Progenitor cell of endocrine pancreas (in vitro differentiated cells): Measurements from ENCODE around the gene PGR. TPM values are rescaled to one million over a fixed set of nuclear protein-coding genes. Genes with fewer than 3 reads are reported as not detected.

Source experiments
- DNase-seq: peaks from one replicate; pipeline ENCODE4 v3.0.0; 2021; ENCODE audit warnings: low spot score; ENCODE audit not compliant: unreplicated experiment
- H3K27ac Mint-ChIP-seq: 2 replicates; pipeline ENCODE4 v1.8.0; 2021; ENCODE audit warnings: mild to moderate bottlenecking, moderate library complexity, mixed read lengths
- H3K27me3 Mint-ChIP-seq: 2 replicates; pipeline ENCODE4 v1.8.0; 2021; ENCODE audit warnings: mixed read lengths
- H3K36me3 Mint-ChIP-seq: 2 replicates; pipeline ENCODE4 v1.8.0; 2022; ENCODE audit warnings: mixed read lengths; ENCODE audit not compliant: insufficient read depth
- H3K4me1 Mint-ChIP-seq: 2 replicates; pipeline ENCODE4 v1.8.0; 2021; ENCODE audit warnings: low read depth, mixed read lengths
- H3K4me3 Mint-ChIP-seq: 2 replicates; pipeline ENCODE4 v1.8.0; 2021; ENCODE audit warnings: low read depth, mild to moderate bottlenecking, moderate library complexity, mixed read lengths
- H3K9me3 Mint-ChIP-seq: 2 replicates; pipeline ENCODE4 v1.8.0; 2021; ENCODE audit warnings: low read depth, mixed read lengths
- CTCF ChIP-seq: fragments of 200-600 bp; sonication (generic); IDR thresholded peaks from one replicate; pipeline ENCODE4 v1.5.0; 2021; ENCODE audit warnings: antibody characterized with exemption, mild to moderate bottlenecking; ENCODE audit not compliant: unreplicated experiment
- total RNA-seq: library from RNA; stranded (reverse); gene quantifications from 2 replicates; pipeline ENCODE4 v1.2.1, GENCODE V29; 2021

Gene PGR
- total RNA-seq, 1 donor from 2014 or later: not detected

GRCh38 chr11:101126551-101127196 is 2.9 kb downstream of the PGR start:
- no peak for DNase-seq
- H3K9me3 Mint-ChIP-seq: no peaks in the 10 kb centered on the region
- peak overlapping the region; percentile 31 for H3K27ac Mint-ChIP-seq
- TF ChIP-seq CTCF: no peak
- H3K27me3 Mint-ChIP-seq: peaks cover 80% of the 10 kb centered on the region
- peaks cover 6% of the 10 kb centered on the region for H3K4me1 Mint-ChIP-seq
- peak overlapping the region; percentile 68 for H3K4me3 Mint-ChIP-seq
- H3K36me3 Mint-ChIP-seq: no peaks in the 10 kb centered on the region

GRCh38 chr11:101115671-101116160 is 13.9 kb downstream of the PGR start:
- Mint-ChIP-seq H3K4me1 (no peaks in the 10 kb centered on the region), H3K27me3 (peaks cover 3% of the 10 kb centered on the region), H3K27ac (no peak overlapping the region), H3K9me3 (no peaks in the 10 kb centered on the region), H3K36me3 (no peaks in the 10 kb centered on the region), H3K4me3 (no peak overlapping the region)
- DNase-seq: no peak
- no peak for TF ChIP-seq CTCF

- Mint-ChIP-seq H3K36me3 (no peaks in the 10 kb centered on the region), H3K27ac (no peak overlapping the region), H3K4me3 (no peak overlapping the region), H3K9me3 (no peaks in the 10 kb centered on the region), H3K27me3 (no peaks in the 10 kb centered on the region), H3K4me1 (no peaks in the 10 kb centered on the region)
- no peak for DNase-seq
- TF ChIP-seq CTCF: no peak
These were observed 16.1 kb downstream of the PGR start for GRCh38 chr11:101113540-101113939.

GRCh38 chr11:101104716-101105115 is 24.9 kb downstream of the PGR start:
- Mint-ChIP-seq H3K27ac (no peak overlapping the region), H3K4me3 (no peak overlapping the region)
- TF ChIP-seq CTCF: no peak

GRCh38 chr11:101103433-101103832 is 26.2 kb downstream of the PGR start:
- no peak overlapping the region for H3K4me3 Mint-ChIP-seq

More at GRCh38 chr11:101104716-101105115, 24.9 kb downstream of the PGR start:
- Mint-ChIP-seq H3K36me3 (no peaks in the 10 kb centered on the region), H3K27me3 (no peaks in the 10 kb centered on the region), H3K9me3 (peaks cover 3% of the 10 kb centered on the region), H3K4me1 (no peaks in the 10 kb centered on the region)
- DNase-seq: no peak

More at GRCh38 chr11:101103433-101103832, 26.2 kb downstream of the PGR start:
- H3K27me3 Mint-ChIP-seq: no peaks in the 10 kb centered on the region
- DNase-seq: no peak
- H3K36me3 Mint-ChIP-seq: no peaks in the 10 kb centered on the region
- no peak overlapping the region for H3K27ac Mint-ChIP-seq
- H3K9me3 Mint-ChIP-seq: peaks cover 3% of the 10 kb centered on the region
- no peak for TF ChIP-seq CTCF
- no peaks in the 10 kb centered on the region for H3K4me1 Mint-ChIP-seq
